D721Med (cell line): ENCODE measurements around the gene HSPA1L.

ENCODE experiments used
- DNase-seq: peaks from one replicate; pipeline ENCODE4 v3.0.0; 2011; ENCODE audit warnings: low spot score; ENCODE audit not compliant: insufficient read length
- FAIRE-seq: peaks from 2 replicates; lab custom pipeline; 2011; peaks lifted over from hg19 to GRCh38; lab: Jason Lieb, UNC
- TF ChIP-seq, protein P1 (sequence below): IDR thresholded peaks from 2 replicates; pipeline ENCODE4 v1.5.1; 2012; ENCODE audit warnings: mild to moderate bottlenecking, control low read depth; ENCODE audit not compliant: insufficient read depth; ENCODE audit errors: missing control alignments

The HSPA1L gene

GRCh38 chr6:31768363-31769257, 46.5 kb downstream of the HSPA1L start:
- DNase-seq, result no peak
- TF ChIP-seq, protein P1, sequence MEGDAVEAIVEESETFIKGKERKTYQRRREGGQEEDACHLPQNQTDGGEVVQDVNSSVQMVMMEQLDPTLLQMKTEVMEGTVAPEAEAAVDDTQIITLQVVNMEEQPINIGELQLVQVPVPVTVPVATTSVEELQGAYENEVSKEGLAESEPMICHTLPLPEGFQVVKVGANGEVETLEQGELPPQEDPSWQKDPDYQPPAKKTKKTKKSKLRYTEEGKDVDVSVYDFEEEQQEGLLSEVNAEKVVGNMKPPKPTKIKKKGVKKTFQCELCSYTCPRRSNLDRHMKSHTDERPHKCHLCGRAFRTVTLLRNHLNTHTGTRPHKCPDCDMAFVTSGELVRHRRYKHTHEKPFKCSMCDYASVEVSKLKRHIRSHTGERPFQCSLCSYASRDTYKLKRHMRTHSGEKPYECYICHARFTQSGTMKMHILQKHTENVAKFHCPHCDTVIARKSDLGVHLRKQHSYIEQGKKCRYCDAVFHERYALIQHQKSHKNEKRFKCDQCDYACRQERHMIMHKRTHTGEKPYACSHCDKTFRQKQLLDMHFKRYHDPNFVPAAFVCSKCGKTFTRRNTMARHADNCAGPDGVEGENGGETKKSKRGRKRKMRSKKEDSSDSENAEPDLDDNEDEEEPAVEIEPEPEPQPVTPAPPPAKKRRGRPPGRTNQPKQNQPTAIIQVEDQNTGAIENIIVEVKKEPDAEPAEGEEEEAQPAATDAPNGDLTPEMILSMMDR, result no peak
- FAIRE-seq, result no peak

GRCh38 chr6:31767096-31767645, 47.9 kb downstream of the HSPA1L start:
- DNase-seq (no peak), FAIRE-seq (no peak)
- TF ChIP-seq, protein P1, result no peak

DNA sequence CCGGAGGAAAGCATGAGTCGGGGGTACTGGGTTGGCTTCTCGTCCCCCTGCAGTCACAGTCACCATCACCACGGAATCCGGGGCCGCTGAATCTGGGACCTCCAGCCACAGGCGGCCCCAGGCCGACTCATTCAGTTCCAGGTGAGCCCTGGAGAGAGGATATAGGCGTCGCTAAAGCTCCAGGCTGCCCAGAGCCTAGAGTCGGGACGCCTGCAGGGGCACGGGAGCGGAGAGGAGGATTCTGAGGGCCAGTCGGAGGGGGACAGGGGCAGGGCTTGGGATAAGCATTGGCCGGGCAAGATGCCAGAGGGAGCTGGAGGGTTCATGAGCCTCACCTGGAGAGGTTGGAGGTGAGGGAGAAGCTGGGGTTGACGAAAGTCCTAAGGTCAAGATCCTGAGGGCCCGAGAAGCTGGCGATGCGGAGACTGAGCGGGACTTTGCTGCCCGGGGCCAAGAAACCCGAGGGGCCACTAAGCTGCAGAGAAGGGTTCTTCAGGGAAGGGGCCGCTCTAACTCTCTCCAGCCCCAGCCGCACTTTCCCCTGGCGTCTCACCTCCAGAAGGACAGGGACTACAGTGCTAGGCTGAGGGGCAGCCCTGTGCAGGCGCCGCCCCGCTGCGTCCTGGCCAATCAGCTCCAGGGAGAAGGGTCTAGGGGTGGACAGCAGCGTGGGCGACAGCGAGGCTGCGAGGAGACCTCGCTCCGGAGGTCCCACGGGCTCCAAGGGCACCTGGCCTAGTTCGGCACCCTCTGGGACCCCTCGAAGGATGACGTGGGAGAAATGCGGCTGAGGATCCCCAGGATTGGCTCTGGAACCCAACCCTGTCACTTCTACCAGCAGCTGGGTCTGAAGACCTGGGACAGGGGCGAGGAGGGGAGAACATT, 48.9 kb downstream of the HSPA1L start:
- DNase-seq (no peak), FAIRE-seq (no peak)
- TF ChIP-seq, protein P1, result no peak

DNA sequence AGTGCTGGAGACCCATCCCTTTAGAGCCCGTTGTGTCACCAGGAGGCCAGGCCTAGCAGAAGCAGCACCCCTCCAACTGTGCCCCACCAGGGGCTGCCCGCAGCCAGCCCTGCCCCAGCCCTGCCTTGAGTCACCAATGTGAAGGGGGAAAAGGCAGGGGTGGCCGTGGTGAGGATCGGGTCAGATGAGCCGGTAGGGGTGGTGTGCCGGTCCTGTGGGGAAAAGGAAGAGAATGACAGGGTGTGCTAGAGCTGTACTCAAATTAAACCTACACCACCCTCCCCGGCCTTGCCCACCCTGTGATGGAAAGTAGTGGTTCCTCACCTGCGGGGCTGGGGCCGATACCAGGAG, 49.5 kb downstream of the HSPA1L start:
- DNase-seq (no peak), FAIRE-seq (no peak)
- TF ChIP-seq, protein P1, result no peak

- DNase-seq, result no peak
- TF ChIP-seq, protein P1, result no peak
- no peak for FAIRE-seq
Observed at GRCh38 chr6:31764198-31764597, 50.9 kb downstream of the HSPA1L start.

GRCh38 chr6:31763619-31763940, 51.5 kb downstream of the HSPA1L start:
- DNase-seq, result no peak
- TF ChIP-seq, protein P1, result peak; percentile 12
- FAIRE-seq, result no peak
